ENCODE data around the gene GP5.

DNA sequence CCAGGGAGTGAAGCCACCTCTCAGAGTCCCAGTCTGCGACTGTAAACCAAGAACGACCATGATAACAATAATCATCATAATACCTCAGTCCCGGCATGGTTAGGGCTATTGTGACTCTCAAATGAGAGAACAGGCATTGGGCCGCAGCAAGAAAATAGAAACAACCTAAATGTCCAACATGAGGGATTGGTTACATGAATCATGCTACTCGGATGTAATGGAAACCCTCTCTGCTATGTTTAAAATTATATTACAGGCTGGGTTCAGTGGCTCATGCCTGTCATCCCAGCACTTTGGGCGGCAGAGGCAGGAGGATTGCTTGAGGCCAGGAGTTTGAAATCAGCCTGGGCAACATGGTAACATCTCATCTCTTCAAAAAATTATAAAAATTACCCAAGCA is 50.7 kb downstream of the GP5 start:
- no peak for TF ChIP-seq EZH2 (IDR thresholded peaks at IDR 0.05)
- TF ChIP-seq POLR2AphosphoS5 (IDR thresholded peaks at IDR 0.05; ENCODE audit: borderline replicate concordance, low read depth, low read length), result no peak

Measured in SK-N-MC (cell line).